Ovary (tissue), 3 donors: ENCODE data around the gene HTT-AS.

Source experiments
- EP300 ChIP-seq: sonication (generic); formaldehyde crosslinking; IDR thresholded peaks from one replicate; pipeline ENCODE4 v1.6.1; 2017; ENCODE audit warnings: antibody characterized with exemption
- POLR2A ChIP-seq: fragments of 450-650 bp; IDR thresholded peaks from one replicate; pipeline ENCODE4 v1.6.1; 2017; ENCODE audit warnings: antibody characterized with exemption, mild to moderate bottlenecking, moderate library complexity
- TF ChIP-seq, protein P1 (sequence below), 3 donors: fragments of 450-650 bp in 2 of 3; fragments of 200-600 bp in 1 of 3; IDR thresholded peaks; one replicate each; pipeline versions ENCODE4 v1.5.1 to v1.8.0; 2016 to 2022; ENCODE audit warnings: antibody characterized with exemption in 3 of 3, mild to moderate bottlenecking in 1 of 3
- donor health status: DM: no; HTN: no; CAD: no.

DNA sequence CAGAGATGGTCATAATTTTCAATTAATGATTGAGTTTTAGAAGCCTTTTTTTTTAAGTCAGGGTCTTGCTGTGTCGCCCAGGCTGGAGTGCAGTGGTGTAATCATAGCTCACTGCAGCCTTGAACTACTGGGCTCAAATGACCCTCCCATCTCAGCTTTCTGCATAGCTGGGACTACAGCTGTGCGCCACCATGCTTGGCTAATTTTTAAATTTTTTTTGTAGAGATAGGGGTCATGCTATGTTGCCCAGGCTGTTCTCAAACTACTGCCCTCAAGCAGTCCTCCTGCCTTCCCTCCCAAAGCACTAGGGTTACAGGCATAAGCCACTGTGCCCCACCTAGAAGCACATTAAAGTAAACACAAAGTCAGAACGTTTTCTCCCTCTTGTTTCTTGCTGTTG, 51.7 kb downstream of the HTT-AS start:
- TF ChIP-seq POLR2A, result no peak
- TF ChIP-seq, protein P1, sequence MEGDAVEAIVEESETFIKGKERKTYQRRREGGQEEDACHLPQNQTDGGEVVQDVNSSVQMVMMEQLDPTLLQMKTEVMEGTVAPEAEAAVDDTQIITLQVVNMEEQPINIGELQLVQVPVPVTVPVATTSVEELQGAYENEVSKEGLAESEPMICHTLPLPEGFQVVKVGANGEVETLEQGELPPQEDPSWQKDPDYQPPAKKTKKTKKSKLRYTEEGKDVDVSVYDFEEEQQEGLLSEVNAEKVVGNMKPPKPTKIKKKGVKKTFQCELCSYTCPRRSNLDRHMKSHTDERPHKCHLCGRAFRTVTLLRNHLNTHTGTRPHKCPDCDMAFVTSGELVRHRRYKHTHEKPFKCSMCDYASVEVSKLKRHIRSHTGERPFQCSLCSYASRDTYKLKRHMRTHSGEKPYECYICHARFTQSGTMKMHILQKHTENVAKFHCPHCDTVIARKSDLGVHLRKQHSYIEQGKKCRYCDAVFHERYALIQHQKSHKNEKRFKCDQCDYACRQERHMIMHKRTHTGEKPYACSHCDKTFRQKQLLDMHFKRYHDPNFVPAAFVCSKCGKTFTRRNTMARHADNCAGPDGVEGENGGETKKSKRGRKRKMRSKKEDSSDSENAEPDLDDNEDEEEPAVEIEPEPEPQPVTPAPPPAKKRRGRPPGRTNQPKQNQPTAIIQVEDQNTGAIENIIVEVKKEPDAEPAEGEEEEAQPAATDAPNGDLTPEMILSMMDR (IDR thresholded peaks at IDR 0.05), result no peak
- no peak for TF ChIP-seq EP300
